ENCODE results near the gene SEC63. TPM values are rescaled to one million over a fixed set of nuclear protein-coding genes. Genes with fewer than 3 reads are reported as not detected.

Gene SEC63
- total RNA-seq, 1 donor from 2014 or later, result 44.7 TPM

Small RNA genes within 50 kb of the gene (small RNA-seq; reads per million reads assigned to genes)
- gene MTHFD2P3 (ENCODE audit: low replicate concordance) (not detected), gene RF00045 (ENCODE audit: low replicate concordance) (not detected), gene RNU6-437P (ENCODE audit: low replicate concordance) (not detected)

Other genes with a start within 250 kb of the SEC63 start
- gene SCML4, start 133.9 kb downstream of the SEC63 start, total RNA-seq, result 0.49 TPM
- 22.1 TPM for gene OSTM1, start 116.5 kb upstream of the SEC63 start, total RNA-seq
- 10.8 TPM for gene NR2E1, start 207.8 kb upstream of the SEC63 start, total RNA-seq